Neural crest cell (in vitro differentiated cells): ENCODE data around the gene PIF1. TPM values are rescaled to one million over a fixed set of nuclear protein-coding genes. Genes with fewer than 3 reads are reported as not detected.
"Not testable (repeated sequence)": the region's sequence is repeated elsewhere in the genome, so short reads cannot be mapped to it uniquely, and the experiment has no call there.

Experiments
- DNase-seq: peaks from one replicate; pipeline ENCODE4 v3.0.0; 2021; ENCODE audit warnings: low read depth, mixed read lengths, low spot score
- H3K27ac Mint-ChIP-seq: one replicate; pipeline ENCODE4 v1.8.0; 2021; ENCODE audit warnings: mild to moderate bottlenecking, mixed read lengths; ENCODE audit not compliant: unreplicated experiment
- H3K27me3 Mint-ChIP-seq: 2 replicates; pipeline ENCODE4 v1.8.0; 2021; ENCODE audit warnings: low read depth, mild to moderate bottlenecking, mixed read lengths
- H3K36me3 Mint-ChIP-seq: 2 replicates; pipeline ENCODE4 v1.8.0; 2021; ENCODE audit warnings: low read depth, mild to moderate bottlenecking, mixed read lengths
- H3K4me1 Mint-ChIP-seq: 2 replicates; pipeline ENCODE4 v1.8.0; 2021; ENCODE audit warnings: mixed read lengths
- H3K4me3 Mint-ChIP-seq: one replicate; pipeline ENCODE4 v1.8.0; 2021; ENCODE audit warnings: mild to moderate bottlenecking, mixed read lengths
- H3K9me3 Mint-ChIP-seq: 2 replicates; pipeline ENCODE4 v1.8.0; 2021; ENCODE audit warnings: mixed read lengths
- total RNA-seq: library from RNA; stranded (reverse); gene quantifications from 2 replicates; pipeline ENCODE4 v1.2.1, GENCODE V29; 2021
- TF ChIP-seq, protein P1 (sequence below): fragments of 200-600 bp; sonication (generic); conservative IDR thresholded peaks from 2 replicates; pipeline ENCODE4 v1.5.0; 2021; ENCODE audit warnings: antibody characterized with exemption, mild to moderate bottlenecking

PIF1 gene
- total RNA-seq, 1 donor from 2014 or later, result 62.7 TPM

DNA sequence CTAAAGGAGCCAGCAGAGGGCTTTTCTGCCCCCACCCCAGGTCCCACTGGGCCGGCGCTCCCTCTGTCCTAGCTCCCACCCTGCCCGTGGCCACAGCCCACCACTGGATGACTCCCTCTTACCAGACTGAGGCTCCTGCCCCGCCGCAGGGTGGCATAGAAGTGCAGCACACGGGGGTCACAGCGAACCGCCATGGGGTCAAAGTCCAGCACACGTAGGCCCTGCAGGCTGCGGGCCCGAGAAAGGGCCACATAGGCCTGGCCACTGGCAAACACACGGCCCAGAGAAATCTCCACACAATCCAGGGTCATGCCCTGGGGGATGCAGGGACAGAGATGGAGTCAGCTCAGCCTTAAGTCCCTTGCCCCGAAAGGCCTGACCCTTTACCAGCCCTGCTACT lies 9.0 kb downstream of the PIF1 start:
- H3K36me3 Mint-ChIP-seq, result peaks cover 5% of the 10 kb centered on the region
- no peak for DNase-seq
- H3K4me1 Mint-ChIP-seq, result peaks cover 5% of the 10 kb centered on the region
- H3K27ac Mint-ChIP-seq, result peak overlapping the region; percentile 35
- no peak overlapping the region for H3K4me3 Mint-ChIP-seq
- H3K27me3 Mint-ChIP-seq, result no peaks in the 10 kb centered on the region
- no peaks in the 10 kb centered on the region for H3K9me3 Mint-ChIP-seq
- TF ChIP-seq, protein P1, sequence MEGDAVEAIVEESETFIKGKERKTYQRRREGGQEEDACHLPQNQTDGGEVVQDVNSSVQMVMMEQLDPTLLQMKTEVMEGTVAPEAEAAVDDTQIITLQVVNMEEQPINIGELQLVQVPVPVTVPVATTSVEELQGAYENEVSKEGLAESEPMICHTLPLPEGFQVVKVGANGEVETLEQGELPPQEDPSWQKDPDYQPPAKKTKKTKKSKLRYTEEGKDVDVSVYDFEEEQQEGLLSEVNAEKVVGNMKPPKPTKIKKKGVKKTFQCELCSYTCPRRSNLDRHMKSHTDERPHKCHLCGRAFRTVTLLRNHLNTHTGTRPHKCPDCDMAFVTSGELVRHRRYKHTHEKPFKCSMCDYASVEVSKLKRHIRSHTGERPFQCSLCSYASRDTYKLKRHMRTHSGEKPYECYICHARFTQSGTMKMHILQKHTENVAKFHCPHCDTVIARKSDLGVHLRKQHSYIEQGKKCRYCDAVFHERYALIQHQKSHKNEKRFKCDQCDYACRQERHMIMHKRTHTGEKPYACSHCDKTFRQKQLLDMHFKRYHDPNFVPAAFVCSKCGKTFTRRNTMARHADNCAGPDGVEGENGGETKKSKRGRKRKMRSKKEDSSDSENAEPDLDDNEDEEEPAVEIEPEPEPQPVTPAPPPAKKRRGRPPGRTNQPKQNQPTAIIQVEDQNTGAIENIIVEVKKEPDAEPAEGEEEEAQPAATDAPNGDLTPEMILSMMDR, result no peak

DNA sequence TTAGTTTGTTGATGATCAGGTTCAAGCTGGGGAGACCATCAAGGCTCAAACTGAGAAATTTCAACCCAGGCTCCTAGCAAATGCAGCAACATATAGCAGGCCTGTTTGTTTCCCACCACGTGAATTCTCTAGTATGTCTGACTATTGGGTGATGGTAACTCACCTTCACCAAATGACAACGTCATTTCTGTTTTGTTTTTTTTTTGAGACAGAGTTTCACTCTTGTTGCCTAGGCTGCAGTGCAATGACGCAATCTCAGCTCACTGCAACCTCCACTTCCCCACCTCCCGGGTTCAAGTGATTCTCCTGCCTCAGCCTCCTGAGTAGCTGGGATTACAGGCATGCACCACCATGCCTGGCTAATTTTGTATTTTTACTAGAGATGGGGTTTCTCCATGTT lies 10.5 kb downstream of the PIF1 start:
- not testable (repeated sequence) for H3K4me3 Mint-ChIP-seq, H3K27ac Mint-ChIP-seq, H3K9me3 Mint-ChIP-seq, H3K36me3 Mint-ChIP-seq, DNase-seq, H3K27me3 Mint-ChIP-seq
- H3K4me1 Mint-ChIP-seq, result peaks cover 12% of the 10 kb centered on the region

DNA sequence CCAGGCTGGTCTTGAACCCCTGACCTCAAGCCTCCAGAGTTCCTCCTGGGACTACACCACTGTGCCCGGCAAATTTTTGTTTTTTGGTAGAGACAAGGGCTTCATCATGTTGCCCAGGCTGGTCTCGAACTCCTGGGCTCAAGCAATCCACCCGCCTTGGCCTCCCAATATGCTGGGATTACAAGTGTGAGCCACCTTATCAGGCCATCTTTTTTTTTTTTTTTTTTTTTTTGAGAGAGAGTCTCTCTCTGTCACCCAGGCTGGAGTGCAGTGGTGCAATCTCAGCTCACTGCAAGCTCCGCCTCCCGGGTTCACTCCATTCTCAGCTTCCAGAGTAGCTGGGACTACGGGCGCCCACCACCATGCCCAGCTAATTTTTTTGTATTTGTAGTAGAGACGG lies 11.2 kb downstream of the PIF1 start:
- DNase-seq, H3K27ac Mint-ChIP-seq, H3K4me3 Mint-ChIP-seq, H3K9me3 Mint-ChIP-seq, H3K36me3 Mint-ChIP-seq, H3K27me3 Mint-ChIP-seq: not testable (repeated sequence)
- peaks cover 16% of the 10 kb centered on the region for H3K4me1 Mint-ChIP-seq

DNA sequence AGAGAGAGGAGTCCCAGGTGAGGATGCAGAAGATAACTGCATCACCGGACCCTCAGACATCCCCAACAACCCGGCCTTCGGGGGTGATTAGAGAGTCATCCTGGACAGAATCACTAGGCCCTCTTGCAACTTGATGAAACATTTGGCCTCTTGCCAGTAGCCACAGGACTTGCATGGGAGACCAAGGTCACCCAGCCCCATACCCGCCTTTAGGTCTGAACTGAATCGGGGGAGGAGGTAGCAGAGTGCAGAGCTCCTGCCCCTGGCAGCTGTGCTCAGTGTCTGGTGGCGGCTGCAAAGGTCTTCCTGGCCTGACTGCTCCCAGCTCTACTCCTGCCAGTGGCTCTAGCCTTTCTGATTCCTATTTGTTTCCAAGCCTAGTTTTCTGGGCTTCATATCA lies 12.4 kb downstream of the PIF1 start:
- no peak for DNase-seq
- Mint-ChIP-seq H3K27ac (no peak overlapping the region), H3K36me3 (peaks cover 3% of the 10 kb centered on the region), H3K4me3 (no peak overlapping the region), H3K4me1 (peaks cover 28% of the 10 kb centered on the region), H3K27me3 (peaks cover 6% of the 10 kb centered on the region), H3K9me3 (no peaks in the 10 kb centered on the region)
- TF ChIP-seq, protein P1, result no peak

DNA sequence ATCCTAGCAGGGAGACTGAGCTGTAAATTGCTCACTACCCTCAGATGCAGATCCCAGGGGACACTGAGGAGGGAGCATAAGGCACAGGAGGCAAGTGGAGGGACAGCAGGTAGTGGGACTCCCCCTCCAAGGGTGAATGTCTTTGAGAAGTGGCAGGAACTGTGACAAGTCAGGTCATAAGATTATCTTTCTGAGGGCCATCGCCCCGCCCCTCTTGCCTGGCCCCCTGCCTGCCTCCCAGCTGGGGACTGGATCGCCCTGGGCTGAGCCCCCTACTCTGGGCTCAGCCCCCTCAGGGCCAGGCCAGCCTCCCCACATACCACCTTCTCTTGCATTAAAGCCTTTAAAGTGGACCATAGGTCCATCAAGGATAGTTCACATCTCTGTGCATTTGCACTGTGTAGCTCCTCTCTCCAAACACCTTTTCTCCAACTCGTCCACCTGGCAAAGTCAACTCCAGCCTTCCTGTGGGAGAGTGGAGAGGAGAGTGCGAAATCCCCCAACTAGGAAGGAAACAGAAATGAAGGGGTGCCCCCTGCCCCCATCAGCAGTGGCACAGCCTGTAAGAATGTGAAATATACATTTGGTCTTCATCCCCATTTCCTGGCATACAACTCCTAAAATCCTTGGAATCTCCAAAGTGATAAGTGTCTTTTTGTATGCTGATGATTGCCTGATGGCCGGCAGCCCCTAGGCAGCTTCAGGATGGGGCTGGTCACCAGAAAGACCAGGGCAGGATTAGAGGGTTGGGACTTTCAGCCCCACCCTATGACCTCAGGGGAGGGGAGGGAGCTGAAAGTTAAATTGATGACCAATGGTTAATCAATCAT lies 14.7 kb downstream of the PIF1 start:
- DNase-seq, result no peak
- Mint-ChIP-seq H3K27ac (no peak overlapping the region), H3K9me3 (no peaks in the 10 kb centered on the region), H3K4me3 (no peak overlapping the region), H3K27me3 (peaks cover 6% of the 10 kb centered on the region), H3K4me1 (peaks cover 32% of the 10 kb centered on the region), H3K36me3 (peaks cover 3% of the 10 kb centered on the region)
- TF ChIP-seq, protein P1, result no peak

DNA sequence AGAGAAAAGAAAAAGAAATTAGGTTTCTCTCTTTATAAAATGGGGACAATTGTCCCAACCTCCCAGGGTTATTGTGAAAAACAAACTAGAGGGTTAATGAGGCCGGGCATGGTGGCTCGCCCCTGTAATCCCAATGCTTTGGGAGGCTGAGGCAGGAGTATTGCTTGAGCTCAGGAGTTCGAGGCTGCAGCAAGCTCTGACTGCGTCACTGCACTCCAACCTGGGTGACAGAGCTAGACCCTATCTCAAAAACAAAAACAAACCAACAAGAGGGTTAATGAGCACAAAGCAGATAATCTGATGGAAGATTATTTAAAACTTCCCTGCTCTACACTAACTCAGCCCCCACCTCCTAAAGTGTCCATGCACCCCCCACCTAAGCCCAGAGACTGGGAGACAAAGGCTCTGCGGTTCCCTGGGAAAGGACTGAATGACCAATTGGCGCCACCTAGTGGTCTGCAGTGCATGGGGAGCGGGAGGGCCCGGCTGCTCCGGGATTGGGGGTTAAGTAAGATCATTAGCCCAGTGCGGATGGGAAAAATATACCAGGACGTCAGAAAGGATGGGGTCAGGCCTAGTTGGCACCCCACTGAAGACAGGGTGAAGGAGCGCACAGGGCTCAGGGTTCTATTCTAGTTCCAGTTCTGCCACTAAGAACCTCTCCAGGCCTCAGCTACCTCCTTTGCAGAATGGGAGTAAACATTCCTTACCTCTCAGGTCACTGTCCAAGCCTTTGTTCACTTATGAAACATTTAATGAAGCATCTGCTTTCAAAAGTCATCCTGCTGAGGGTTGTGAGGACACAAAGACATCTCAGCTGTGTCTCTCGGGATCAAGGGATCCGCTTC lies 15.6 kb downstream of the PIF1 start:
- H3K27ac Mint-ChIP-seq, result no peak overlapping the region
- H3K27me3 Mint-ChIP-seq, result peaks cover 6% of the 10 kb centered on the region
- no peaks in the 10 kb centered on the region for H3K9me3 Mint-ChIP-seq
- peaks cover 32% of the 10 kb centered on the region for H3K4me1 Mint-ChIP-seq
- no peaks in the 10 kb centered on the region for H3K36me3 Mint-ChIP-seq
- H3K4me3 Mint-ChIP-seq, result no peak overlapping the region
- peak; percentile 92 for DNase-seq
- TF ChIP-seq, protein P1, result peak; percentile 94
